ENCODE results near the gene DYRK2. TPM values are rescaled to one million over a fixed set of nuclear protein-coding genes. Genes with fewer than 3 reads are reported as not detected.

The DYRK2 gene
- polyA plus RNA-seq, 3 donors: 7.5 to 12.5 (median 9.7) TPM

DNA sequence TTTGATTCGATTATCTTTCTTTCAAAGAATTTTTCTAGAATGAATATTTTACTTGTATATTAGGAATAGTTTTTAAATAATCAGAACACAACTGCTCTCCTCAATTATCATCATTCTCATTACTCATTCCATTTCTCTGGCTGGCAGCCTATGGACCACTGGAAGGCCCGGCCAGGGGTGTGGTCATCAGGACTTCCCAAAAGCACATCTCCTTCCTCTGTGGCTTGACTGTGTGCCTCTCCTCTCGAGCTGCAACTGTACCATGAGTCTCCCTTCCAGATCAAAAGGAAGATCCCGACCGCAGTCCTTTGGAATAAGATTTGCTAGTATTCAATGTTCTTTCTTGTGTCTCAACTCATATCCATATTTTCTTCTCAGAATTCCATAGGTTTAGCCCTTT lies 42.7 kb downstream of the DYRK2 start:
- no peak for DNase-seq
- Histone ChIP-seq H3K4me3 (replicated peaks in 1 of 3; ENCODE audit: low read depth in 2 of 3, low read length in 3 of 3) (no peak overlapping the region), H3K9ac (ENCODE audit: insufficient read depth, low read length, poor library complexity, severe bottlenecking) (no peak overlapping the region), H4K20me1 (ENCODE audit: insufficient read depth, low read length) (no peaks in the 10 kb centered on the region), H3K9me3 (replicated peaks in 1 of 2; ENCODE audit: control insufficient read depth in 1 of 2, insufficient read depth in 1 of 2, low read length in 2 of 2) (no peaks in the 10 kb centered on the region), H3K4me1 (ENCODE audit: control insufficient read depth in 1 of 2, insufficient read depth in 2 of 2, low read length in 2 of 2) (no peaks in the 10 kb centered on the region), H3K27ac (ENCODE audit: low read depth in 1 of 2, low read length in 2 of 2) (no peak overlapping the region), H3K79me2 (ENCODE audit: insufficient read depth, low read length) (no peaks in the 10 kb centered on the region), H3K27me3 (ENCODE audit: control insufficient read depth in 2 of 2, insufficient read depth in 2 of 2, low read length in 2 of 2) (no peaks in the 10 kb centered on the region), H3K4me2 (replicated peaks; ENCODE audit: extremely low read depth, low read length, poor library complexity, severe bottlenecking) (no peak overlapping the region), H2AFZ (ENCODE audit: insufficient read depth, low read depth, low read length, poor library complexity, severe bottlenecking) (no peak overlapping the region), H3K36me3 (replicated peaks in 1 of 2; ENCODE audit: control insufficient read depth in 1 of 2, insufficient read depth in 2 of 2, low read length in 2 of 2) (no peaks in the 10 kb centered on the region)
- TF ChIP-seq, protein P1, sequence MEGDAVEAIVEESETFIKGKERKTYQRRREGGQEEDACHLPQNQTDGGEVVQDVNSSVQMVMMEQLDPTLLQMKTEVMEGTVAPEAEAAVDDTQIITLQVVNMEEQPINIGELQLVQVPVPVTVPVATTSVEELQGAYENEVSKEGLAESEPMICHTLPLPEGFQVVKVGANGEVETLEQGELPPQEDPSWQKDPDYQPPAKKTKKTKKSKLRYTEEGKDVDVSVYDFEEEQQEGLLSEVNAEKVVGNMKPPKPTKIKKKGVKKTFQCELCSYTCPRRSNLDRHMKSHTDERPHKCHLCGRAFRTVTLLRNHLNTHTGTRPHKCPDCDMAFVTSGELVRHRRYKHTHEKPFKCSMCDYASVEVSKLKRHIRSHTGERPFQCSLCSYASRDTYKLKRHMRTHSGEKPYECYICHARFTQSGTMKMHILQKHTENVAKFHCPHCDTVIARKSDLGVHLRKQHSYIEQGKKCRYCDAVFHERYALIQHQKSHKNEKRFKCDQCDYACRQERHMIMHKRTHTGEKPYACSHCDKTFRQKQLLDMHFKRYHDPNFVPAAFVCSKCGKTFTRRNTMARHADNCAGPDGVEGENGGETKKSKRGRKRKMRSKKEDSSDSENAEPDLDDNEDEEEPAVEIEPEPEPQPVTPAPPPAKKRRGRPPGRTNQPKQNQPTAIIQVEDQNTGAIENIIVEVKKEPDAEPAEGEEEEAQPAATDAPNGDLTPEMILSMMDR (IDR thresholded peaks at IDR 0.05): no peak
- H3K27me3 Mint-ChIP-seq (ENCODE audit: low read depth in 3 of 3): peaks cover 2 to 13% (median 13%) of the 10 kb centered on the region in 3 donors
- no peaks in the 10 kb centered on the region for H3K36me3 Mint-ChIP-seq
- H3K9me3 Mint-ChIP-seq: peaks cover 0 to 3% (median 0%) of the 10 kb centered on the region in 7 donors
- intact Hi-C loops (cut with micrococcal nuclease): no loop called here
- H3K4me1 Mint-ChIP-seq: no peaks in the 10 kb centered on the region
- no peak overlapping the region for H3K4me3 Mint-ChIP-seq
- H3K27ac Mint-ChIP-seq: no peak overlapping the region
- 40% methylated on average over 1 of the region's 5 CpGs for WGBS (ENCODE audit: insufficient coverage)

DNA sequence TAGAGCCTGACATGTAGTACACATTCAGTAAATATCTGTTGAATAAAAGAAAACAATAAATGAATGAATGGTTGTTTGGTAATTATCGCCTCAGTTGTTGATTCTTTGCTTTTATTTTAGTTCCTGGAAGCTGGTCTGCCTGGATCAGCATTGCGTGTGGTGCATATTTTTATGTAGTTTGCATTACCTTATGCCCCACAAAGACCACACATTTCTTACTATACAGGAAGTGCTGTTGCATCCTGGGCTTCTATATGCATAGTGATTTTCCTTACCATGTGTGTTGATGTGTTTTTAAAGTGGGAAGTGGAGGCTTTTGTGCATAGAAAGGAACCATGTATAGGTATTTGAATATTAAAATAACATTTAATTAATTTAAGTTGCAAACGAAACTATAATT lies 43.6 kb downstream of the DYRK2 start:
- Histone ChIP-seq H3K9me3 (replicated peaks in 1 of 2; ENCODE audit: control insufficient read depth in 1 of 2, insufficient read depth in 1 of 2, low read length in 2 of 2) (no peaks in the 10 kb centered on the region), H3K4me3 (replicated peaks in 1 of 3; ENCODE audit: low read depth in 2 of 3, low read length in 3 of 3) (no peak overlapping the region), H3K79me2 (ENCODE audit: insufficient read depth, low read length) (no peaks in the 10 kb centered on the region), H3K4me2 (replicated peaks; ENCODE audit: extremely low read depth, low read length, poor library complexity, severe bottlenecking) (no peak overlapping the region), H3K27ac (ENCODE audit: low read depth in 1 of 2, low read length in 2 of 2) (no peak overlapping the region), H3K36me3 (replicated peaks in 1 of 2; ENCODE audit: control insufficient read depth in 1 of 2, insufficient read depth in 2 of 2, low read length in 2 of 2) (no peaks in the 10 kb centered on the region), H4K20me1 (ENCODE audit: insufficient read depth, low read length) (no peaks in the 10 kb centered on the region), H2AFZ (ENCODE audit: insufficient read depth, low read depth, low read length, poor library complexity, severe bottlenecking) (no peak overlapping the region), H3K27me3 (ENCODE audit: control insufficient read depth in 2 of 2, insufficient read depth in 2 of 2, low read length in 2 of 2) (no peaks in the 10 kb centered on the region), H3K9ac (ENCODE audit: insufficient read depth, low read length, poor library complexity, severe bottlenecking) (no peak overlapping the region), H3K4me1 (ENCODE audit: control insufficient read depth in 1 of 2, insufficient read depth in 2 of 2, low read length in 2 of 2) (no peaks in the 10 kb centered on the region)
- Mint-ChIP-seq H3K27ac (no peak overlapping the region), H3K4me1 (no peaks in the 10 kb centered on the region), H3K4me3 (no peak overlapping the region), H3K36me3 (no peaks in the 10 kb centered on the region), H3K9me3 (peaks cover 0 to 3% (median 0%) of the 10 kb centered on the region in 7 donors), H3K27me3 (ENCODE audit: low read depth in 3 of 3) (peaks cover 2 to 13% (median 13%) of the 10 kb centered on the region in 3 donors)
- no CpG with 5 or more reads among the region's 3 CpGs for WGBS (ENCODE audit: insufficient coverage)
- no peak for DNase-seq
- intact Hi-C loops (cut with micrococcal nuclease): no loop called here
- TF ChIP-seq, protein P1 (IDR thresholded peaks at IDR 0.05): no peak

All from CD14-positive monocyte (primary cell).